ENCODE results near the gene INO80C.
"Not testable (repeated sequence)": the region's sequence is repeated elsewhere in the genome, so short reads cannot be mapped to it uniquely, and the experiment has no call there.

Gene INO80C

DNA sequence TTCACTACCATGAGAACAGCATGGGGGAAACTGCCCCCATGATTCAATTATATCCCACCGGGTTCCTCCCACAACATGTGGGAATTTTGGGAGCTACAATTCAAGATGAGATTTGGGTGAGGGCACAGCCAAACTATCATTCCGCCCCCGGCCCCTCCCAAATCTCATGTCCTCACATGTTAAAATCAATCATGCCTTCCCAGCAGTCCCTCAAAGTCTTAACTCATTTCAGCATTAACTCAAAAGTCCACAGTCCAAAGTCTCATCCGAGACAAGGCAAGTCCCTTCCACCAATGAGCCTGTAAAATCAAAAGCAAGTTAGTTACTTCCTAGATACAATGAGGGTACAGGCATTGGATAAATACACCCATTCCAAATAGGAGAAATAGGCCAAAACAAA is 10.2 kb downstream of the INO80C start:
- DNase-seq (ENCODE audit: low spot score): not testable (repeated sequence)

DNA sequence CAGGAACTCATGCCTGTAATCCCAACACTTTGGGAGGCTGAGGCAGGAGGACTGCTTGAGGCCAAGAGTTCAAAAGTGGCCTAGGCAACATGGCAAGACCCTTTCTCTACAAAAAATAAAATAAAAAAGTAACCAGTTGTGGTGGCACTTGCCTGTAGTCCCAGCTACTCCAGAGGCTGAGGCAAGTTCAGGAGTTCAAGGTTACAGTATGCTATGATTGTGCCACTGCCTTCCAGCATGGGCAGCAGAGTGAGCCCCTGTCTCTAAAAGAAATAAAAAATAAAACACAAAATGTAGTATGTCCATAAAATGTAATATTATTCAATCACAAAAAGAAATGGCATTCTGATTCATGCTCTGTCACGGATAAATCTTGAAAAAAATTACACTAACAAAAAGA is 11.9 kb downstream of the INO80C start:
- DNase-seq (ENCODE audit: low spot score): no peak

DNA sequence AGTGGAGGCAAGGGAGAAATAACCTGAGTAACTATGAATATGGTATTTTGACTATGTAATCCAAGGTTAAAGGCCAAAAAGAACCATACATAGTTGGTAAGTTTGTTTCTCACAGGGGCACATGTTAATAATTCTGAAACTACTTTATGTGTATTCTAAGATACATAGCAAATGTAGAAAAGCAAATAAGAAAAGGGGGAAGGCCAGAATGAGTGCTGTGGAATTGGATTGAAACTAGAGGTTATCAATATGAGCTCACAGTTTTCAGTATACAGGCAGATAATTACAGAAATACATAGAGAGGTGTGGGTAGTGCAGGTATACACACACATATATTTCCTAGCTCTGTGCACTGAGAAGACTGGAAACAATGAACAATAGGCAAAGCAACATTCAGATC is 13.7 kb downstream of the INO80C start:
- no peak for DNase-seq (ENCODE audit: low spot score)

DNA sequence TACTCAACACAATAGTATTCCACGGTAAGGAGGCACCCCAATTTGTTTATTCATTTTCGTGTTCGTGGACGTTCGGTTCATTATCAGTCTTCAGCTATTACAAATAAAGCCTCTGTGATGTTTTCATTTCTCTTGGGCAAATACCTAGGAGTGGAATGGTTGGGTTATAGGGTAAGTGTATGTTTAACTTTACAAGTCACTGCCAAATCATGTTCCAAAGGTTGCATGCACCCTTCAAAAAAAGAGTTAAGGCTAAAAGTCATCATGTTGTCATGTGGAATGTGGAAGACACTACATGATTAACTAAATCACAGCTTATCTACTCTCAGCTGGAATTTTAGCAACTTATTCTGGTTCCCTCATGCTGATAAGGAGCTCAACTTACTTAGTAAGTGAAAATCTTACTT is 15.8 kb downstream of the INO80C start:
- peak; percentile 42 for DNase-seq (ENCODE audit: low spot score)

DNA sequence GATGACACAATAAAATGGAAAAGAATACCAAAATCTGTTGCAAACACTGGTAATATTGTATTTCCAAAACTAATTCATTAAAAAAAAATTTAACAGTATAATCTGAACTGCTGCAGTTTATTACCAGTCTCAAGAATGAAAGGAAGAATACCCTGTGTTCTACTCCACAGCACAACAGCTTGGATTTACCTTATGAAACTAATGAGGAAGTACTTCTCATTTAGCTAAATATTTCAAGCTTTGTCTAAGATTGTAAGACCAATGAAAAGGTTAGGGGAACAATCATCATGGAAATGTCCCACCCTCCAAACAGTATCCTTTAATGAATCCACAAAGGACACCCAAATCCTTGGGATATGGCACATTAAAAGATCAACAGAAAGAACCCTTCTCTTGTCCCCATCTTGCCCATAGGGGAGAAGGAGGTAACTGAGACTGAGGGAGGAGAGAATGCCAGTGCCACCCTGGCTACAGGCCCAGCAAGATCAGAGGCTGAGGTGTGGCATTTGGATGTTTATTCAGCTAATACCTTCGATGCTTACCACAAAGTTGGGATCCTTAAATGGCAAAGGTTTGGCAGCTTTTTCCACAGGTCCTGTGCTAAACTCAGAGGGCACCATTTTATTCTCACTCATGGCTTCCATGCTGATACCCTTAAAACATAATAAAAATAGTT is 17.7 kb downstream of the INO80C start:
- DNase-seq (ENCODE audit: low spot score): no peak

DNA sequence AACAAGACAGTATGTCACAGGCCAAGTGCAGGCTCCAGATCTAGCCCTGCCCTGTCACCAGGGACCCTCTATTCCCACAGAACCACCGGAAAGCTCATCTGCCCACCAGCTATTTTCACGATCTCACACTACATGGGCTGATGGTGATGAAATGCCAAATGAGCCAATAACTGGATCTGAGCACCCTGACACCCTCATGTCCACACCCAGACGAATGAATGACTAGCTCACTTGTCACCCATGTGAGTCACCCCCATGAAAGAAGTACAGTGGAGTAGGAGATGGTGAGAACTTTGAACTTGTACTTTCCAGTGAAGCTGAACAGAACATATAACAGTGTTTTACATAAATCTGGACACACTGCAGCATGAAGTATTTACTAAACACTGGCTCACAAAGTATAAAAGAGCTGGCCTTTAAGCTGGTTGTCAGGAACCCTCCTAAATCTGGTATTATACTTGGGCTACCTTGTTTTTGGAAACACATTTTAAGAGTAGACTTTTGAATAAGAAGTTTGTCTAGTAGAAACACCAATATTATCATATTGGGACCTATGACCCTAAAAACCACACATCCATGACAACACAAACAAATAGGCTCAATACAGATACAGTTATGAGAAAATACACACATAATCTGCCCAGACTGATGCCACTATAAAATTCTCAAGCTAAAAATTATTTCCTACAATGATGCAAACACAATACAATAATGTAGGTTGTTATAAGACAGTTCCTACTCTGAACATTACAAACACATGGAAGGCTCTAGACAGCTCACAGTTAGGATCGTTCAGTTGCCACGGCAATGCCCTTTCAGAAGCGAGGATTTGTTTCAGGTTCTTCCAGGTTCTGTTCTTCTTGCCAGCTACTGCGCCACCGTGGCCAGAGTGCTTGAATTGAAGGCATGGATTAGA is 19.0 kb downstream of the INO80C start:
- DNase-seq (ENCODE audit: low spot score): peak; percentile 99

DNA sequence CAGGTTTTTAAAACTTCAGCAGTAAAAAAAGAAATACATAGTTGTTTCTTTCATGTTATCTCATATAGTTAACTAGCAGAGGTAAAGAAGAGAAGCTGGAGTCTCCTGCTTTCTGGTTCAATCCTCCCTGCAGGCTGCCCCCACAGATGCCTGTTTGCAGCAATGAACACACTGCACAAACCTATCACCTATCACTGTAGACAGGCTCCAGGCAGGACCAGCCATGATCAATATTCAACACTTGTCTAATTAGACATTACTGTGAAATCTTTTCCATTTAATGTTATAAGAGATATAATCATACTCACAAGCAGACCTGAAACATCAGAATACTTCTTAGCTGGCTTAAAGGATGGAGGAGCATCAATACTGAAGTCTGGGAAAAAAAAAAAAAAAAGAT is 19.8 kb downstream of the INO80C start:
- peak; percentile 58 for DNase-seq (ENCODE audit: low spot score)

DNA sequence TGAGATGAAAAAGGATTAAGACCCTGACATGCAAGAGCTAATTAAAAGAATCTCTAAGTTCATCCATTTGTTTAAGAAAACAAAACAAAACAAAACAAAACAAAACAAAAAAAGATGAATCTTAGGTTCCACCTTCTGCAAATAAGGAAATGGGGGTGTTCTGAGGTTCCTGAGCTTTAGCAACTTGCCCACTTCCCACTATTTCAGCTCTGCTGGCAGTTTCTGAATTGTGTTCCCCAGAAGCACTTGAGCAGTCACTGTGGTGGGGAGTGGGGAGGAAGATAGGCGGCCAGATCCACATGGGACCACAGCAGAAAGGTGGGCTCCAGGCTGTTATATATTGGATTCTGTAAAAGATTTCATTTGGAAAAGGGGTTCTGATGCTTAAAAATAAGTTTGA is 20.3 kb downstream of the INO80C start:
- peak; percentile 61 for DNase-seq (ENCODE audit: low spot score)

DNA sequence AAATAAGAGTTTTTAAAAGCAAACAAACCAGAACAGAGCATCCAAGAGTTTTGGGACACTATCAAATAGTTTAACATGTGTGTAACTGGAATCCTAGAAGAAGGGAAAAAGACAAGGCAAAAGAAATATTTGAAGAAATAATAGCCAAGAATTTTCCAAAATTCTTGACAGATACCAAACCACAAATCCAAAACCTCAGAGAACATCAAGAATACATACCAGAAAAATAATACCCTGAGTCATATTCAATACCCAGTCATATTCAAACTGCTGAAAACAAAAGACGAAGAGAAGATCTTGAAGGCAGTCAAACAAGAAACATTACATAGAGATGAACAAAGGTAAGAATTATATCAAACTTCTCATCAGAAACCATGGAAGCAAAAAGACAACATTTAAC is 22.9 kb downstream of the INO80C start:
- no peak for DNase-seq (ENCODE audit: low spot score)

DNA sequence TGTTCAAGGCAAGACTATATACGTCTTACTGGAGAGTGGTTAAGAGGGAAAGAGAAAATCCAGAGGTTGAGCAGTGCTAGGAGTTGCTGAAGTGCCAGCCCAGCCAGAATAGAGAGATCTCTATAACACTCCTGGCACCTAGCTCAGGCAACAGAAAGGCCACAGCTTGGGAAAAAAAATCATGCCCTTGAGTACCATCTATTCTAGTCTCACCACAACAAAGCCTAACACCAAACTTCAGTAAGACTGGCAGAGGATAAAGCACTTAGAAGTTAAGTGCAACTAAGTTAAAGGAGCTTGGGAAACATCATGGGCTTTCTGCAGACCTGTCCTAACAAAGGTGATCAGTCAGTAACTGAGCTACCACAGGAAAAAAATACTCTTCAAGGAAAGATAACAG is 24.2 kb downstream of the INO80C start:
- no peak for DNase-seq (ENCODE audit: low spot score)

DNA sequence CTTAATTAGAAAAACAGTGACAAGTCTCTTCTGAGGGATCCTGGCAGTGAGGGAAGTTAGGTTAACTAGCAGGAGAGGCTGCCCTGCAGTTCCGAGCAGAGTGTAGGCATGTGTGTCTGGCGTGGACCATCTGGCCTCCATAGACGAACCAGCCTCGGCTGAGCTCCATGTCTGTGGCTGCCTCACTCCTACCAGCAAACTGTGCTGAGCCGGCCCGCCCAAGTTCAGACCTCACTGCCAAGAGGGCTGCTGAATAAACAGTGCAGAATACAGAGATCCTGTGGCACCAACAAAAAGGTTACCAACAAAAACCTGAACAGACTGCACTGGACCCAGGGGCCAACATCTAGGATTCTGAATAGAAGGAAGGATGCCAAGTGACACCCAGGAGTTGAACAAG is 27.3 kb downstream of the INO80C start:
- no peak for DNase-seq (ENCODE audit: low spot score)

DNA sequence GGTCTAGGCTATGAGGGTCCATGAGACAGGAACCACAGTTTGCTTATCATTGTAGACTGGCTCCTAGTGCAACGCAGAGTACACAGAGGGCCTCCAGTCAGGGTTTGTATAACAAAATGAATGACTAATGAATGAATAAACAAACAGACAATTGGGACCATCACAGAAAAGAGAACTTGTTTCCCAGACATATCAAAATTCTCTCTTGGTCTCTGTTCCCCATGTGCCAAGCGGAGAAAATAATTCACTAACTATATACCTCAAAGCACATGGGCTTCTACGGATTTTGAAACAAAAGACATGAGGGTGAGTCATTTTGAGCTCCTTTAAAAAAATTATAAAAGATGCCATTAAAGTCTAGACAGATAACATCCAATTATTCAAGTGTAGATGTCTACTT is 28.0 kb downstream of the INO80C start:
- DNase-seq (ENCODE audit: low spot score): no peak

DNA sequence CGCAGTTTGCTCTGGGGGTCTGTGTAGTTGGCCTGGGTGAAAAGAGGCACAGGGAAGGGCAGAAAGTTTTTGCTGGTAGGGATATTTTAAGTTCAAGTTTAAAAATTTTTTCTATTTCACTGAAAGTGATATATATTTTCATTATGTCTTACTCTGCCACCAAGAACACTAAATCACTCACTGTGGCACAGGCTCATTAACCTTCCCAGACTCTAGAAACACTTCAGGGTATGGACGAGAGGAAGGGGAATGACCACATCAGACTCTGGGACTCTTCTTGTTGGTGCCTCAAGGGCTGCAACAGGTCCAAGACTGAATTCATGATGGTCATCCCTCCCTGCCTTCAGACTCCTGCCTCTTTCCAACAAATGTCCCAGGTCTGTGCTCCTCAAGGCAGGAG is 29.0 kb downstream of the INO80C start:
- no peak for DNase-seq (ENCODE audit: low spot score)

DNA sequence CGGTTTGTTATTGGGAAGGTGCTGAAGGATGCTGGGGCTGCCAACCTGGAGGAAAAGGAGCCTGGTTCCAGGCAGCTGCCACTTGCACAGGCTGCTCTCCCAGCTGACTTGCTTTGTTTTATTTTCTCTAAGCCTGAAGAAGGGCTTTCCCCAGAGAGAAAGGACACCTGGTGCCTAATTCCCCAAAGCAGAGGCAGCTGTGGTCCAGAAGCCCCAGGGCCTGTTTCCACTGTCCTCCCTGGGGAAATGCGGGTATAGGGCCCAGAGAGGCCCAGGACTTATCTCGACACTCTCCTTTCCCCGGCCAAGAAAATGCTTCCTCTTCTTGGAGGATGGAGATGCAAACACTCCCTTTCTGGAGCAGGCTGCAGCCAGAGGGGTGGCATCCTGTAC is 30.1 kb downstream of the INO80C start:
- DNase-seq (ENCODE audit: low spot score): no peak

DNA sequence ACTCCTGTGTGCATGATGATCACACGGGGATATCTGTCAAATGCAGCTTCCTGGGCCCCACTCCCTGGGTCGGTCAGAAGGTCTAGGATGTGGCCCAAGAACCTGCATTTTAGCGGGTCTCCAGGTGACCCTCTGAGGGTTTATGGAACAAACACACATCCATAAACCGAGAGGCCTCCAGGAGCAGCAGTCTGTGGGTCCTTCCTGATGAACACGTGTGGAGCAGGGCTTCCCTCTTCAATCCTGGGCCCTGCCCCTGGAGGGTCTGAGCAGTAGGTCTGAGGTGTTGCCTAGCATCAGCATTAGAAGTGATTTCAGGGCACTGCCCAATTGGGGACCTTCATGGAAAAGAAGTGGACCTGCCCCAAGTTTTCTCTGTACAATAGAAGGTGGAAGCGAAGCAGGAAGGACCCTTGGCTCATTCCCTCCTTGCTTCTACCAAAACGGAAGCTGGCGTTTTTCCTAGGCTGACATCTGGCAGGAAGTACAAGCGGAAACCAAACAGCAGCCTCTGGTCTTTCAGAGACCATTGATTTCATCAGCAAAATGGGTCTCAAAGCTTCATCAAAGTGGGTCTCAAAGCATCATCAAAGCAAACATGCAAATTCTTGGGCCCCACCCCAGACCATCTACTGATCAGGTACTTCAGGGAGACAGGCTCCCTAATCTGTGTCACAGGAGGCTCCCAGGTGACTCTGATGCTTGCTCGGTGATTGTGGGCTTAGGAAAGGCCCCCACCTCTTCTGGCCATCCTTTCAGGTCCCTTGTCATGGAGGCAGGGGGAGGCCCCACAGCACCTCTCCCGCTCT is 30.7 kb downstream of the INO80C start:
- no peak for DNase-seq (ENCODE audit: low spot score)

DNA sequence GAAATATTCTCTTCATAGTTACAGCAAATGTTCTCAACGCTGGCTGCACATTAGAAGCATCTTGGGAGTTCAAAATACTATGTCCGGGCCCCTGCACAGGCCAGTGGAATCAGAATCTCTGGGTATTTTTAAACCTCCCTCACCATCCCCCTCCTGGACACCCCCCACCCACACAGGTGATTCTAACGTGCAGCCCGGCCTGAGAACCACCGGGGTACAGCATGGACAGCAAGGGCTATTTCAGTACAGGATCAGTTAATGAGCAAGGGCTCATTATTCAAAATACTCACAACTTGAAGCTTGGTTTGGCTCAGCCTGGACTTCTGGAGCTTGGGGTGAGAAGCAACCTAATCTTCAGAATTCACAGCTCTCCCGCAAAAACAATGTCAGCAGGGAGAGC is 31.4 kb downstream of the INO80C start:
- DNase-seq (ENCODE audit: low spot score): no peak

DNA sequence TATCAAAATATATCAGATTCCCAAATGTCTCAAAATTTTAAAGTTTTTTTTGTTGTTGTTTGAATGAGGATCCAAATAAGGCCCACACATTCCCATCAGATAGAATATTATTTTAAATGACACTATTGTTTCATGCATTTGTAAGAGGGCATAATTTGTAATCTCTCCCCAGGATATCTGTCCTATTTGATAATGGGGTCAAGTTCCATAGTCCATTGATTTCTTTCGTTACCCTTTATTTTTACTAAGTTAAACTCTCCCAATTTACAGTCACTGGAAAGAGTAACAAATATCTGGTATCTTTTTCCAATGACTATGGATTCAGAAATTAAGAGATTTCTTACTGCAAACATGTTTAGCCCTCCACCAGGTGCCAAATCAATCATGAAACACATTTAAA is 32.4 kb downstream of the INO80C start:
- DNase-seq (ENCODE audit: low spot score): no peak

DNA sequence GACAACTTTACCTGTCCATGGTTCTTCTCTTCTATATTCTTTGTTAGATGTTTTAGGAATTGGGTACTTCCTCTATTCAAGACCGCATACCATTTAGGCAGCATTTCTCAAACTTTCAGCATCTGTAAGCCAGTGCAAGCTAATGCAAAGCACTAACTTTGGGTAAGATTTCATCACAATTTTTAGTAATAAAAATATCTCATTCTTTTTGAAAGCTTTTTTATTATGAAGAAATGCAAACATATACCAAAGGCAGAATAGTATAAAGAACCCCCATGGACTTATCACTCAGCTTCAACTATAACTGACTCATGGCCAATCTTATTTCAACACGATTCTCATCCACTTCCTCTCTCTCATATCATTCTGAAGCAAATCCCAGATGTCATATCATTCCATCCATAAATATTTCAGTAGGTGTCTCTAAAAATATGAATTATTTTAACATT is 32.9 kb downstream of the INO80C start:
- DNase-seq (ENCODE audit: low spot score): no peak

DNA sequence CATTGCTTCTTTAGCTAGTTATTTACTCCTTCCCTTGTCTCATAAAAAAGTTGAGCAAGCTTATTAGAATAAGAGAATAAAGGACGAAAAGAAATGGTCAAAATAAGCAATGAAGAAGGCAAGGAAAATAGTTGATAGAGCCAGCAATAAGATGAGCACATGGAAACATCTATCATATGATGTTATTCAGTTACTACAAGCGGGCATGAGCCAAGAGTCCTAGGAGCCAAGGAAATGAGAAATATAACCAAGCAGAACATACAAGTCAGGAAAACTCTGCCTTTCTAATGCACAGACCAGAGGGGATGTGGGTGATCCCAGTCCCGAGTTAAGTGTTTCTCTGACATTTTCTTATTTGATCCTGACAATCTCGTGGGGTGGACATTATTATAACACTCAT is 33.9 kb downstream of the INO80C start:
- DNase-seq (ENCODE audit: low spot score): no peak

DNA sequence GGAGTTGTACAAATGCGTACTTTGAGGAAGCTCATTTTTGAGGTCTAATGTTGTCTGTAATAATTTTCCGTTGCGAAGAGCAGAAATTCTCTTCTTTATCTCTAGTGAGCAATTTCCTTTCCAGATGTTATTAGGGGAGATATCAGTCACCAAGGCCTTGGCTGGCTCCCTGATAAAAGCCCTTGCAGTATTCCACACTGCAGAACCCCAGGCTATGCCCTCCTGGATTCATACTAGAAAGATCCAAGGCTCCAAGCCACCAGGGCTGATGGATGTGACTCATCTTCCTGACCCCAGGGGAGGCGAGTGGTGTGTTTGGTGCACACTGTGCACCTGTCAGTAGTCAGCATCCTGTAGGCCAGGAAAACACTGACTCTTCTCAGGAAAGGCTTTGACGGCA is 34.7 kb downstream of the INO80C start:
- DNase-seq (ENCODE audit: low spot score): no peak

DNA sequence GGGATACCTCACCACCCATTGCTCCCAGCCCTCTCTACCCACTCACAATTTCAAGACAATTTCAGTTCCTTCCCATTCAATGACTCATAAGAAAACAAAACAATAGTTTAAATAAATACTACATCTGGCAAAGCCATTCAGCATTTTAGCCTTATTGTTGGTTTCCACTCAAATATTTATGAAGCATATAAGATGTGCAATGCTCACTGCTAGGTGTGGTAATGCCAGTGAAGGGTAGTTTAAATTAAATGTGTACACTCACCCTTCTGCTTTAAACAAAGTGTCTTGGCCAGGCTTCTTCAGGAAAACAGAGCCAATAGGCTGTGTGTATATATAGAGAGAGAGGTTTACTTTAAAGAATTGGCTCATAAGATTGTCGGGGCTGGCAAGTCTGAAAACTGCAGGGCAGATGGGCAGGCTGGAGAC is 37.0 kb downstream of the INO80C start:
- DNase-seq (ENCODE audit: low spot score): no peak

DNA sequence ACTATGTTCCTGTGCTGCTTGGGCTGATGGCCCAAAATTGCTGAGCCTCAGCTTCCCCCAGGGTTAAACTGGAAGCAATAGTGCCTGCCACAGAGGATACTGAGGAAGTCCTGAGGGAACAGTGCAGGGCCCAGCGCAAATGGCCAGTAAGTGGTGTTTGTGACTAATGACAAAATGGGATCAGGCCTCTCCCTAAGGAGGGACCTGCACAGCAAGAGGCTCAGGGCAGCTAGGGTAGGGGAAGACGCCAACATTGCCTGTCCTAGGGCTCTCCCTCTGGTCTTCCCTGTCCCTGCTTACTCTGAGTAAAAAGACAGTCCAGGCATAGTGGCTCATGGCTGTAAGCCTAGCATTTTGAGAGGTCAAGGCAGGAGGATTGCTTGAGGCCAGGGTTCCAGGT is 37.8 kb downstream of the INO80C start:
- DNase-seq (ENCODE audit: low spot score): no peak
